ENCODE data around the gene MORC3.
A peak's percentile ranks its signal among the peaks of the same experiment; 100 is the strongest.
"Not testable (repeated sequence)": the region's sequence is repeated elsewhere in the genome, so short reads cannot be mapped to it uniquely, and the experiment has no call there.

The MORC3 gene

DNA sequence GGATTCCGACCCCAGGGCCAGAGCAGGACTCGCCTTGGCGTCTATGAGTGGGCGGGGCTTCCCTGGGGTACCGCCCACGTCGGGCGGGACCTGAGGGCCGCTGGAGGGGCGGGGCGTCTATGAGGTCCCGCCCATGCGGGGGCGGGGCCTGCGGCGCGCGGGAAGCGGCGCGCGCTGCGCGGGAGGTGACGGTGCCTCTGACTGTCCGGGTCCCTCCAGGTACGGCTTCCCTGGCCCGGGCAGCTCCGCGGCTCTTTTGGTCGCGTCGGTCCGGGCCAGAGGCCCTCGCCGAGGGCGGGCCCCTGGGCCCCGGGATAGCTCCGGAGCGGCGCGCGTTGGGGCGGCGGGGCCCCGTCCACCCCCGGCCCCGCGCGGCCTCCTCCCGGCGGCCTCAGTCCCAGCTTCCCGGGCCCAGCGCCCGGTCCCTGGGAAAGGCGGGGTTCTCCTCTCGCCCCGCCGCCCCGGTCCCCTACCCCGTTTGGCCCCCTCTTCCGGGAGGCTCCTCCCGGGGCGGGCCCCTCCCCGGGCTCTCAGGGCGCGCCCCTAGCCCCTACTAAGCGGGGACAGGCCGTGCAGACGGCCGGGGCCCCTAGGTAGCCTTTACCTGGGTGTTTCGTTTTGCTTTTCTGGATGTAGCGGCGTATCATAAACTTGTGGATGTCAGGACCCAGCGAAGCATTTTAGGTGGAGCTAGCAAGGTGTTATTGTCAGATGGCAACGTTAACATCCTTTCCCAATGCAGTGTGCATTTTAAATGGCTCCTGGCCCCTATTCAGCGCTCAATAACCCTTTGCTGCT is 65.4 kb downstream of the MORC3 start, which contains the start of gene CHAF1B:
Gene CHAF1B, plus strand, starts transcription at position 160 of the 798 bp plus-strand sequence. CDS start 745 bp downstream, outside the sequence.
- no peak for DNase-seq (ENCODE audit: low read depth, low spot score)

DNA sequence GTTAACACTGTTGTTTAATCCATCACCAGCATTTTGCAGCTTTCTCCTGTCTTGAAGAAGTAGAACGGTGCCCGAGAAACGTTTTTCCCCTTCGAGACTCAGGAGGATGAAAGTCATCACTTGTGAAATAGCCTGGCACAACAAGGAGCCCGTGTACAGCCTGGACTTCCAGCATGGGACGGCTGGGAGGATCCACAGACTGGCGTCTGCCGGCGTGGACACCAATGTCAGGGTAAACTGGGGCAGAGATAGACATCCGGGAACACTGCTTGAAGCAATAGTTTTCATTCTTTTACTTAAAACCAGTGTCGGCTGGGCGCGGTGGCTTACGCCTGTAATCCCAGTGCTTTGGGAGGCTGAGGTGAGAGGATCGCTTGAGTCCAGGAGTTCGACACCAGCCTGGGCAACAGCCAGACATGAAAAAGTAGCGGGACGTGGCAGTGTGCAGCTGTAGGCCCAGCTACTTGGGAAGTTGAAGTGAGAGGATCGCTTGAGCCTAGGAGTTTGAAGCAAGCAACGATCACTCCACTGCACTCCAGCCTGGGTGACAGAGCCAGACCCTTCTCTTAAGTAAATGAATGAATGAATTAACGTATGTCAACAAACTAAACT is 66.1 kb downstream of the MORC3 start:
- no peak for DNase-seq (ENCODE audit: low read depth, low spot score)

DNA sequence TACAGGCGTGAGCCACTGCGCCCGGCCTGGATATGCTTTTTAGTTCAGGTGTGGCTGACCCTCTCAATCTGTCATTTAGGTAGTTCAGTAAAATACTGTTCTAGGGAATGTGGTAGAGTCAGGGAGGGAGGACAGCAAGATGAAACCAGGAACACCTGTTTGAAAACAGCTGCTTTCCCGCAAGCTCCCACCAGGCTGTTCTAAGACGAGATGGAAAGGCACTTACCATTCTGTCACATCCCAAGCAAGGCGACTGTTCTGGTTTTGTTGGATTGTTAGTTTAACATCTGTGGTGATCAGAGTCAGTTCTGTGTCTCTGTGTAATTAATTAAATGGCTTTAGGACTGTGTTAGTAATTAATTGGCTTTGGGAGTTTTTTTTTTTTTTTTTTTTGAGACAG is 68.1 kb downstream of the MORC3 start:
- DNase-seq (ENCODE audit: low read depth, low spot score), result no peak

DNA sequence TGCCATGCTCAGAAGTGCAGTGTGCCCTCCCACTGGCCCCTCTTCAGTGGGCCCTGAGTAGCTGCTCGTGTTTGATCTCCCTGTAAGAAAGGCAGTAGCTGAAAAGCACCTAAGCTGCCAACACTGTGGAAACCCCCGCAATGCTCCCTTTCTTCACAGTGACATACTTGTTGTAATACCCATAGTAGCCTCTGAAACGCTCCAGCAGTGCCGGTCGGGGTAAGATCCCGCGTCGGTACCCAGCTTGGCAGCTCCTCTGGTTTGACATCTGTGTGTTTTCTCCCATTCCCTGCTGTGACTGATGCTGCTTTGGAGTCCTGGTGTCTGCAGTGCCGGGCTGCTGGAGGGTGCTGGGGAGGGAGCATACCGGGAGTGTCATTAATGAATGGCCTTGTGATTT is 68.8 kb downstream of the MORC3 start:
- no peak for DNase-seq (ENCODE audit: low read depth, low spot score)

DNA sequence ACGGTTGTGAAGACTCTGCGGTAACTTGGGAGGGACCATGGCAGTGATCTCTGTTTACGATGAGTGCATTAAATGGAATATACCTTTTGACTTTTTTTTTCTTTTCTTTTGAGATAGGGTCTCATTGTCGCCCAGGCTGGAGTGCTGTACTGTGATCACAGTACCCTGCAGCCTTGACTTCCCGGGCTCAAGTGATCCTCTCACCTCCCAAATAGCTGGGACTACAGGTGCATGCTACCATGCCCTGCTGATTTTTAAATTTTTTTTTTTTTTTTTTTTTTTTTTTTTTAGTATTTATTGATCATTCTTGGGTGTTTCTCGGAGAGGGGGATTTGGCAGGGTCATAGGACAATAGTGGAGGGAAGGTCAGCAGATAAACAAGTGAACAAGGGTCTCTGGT is 71.7 kb downstream of the MORC3 start:
- not testable (repeated sequence) for DNase-seq (ENCODE audit: low read depth, low spot score)

DNA sequence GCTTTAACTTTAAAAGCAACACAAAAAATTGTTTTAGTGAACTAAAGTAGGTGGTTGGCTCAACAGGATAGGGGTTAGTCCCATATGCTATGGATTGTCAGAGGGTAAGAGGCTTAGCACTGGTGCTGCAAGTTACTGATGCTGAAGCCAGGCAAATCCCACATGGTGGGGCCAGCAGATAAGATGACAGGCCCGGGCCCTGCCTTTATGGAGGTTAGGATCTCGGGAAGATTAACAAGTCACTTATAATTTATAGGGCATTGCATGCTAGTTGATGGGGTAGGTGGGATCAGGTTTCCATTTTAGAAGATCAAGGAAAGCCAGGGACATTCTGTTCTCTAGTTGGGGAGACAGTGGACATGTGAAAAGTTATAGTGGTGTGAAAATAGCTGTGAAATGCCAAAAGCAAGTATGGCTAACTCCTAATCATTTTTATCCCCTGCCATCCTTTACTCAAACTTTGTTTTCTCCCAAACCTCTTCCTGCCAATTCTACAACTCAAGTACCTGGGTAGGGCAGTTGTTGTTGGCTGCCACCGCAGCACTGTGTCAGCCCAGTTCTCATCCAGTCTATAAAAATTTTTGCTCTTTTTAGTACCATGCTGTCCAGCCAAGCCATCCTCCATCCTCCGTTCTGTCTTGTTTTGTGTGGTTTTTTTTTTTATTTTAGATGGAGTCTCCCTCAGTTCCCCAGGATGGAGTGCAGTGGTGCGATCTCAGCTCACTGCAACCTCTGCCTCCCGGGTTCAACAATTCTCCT is 75.5 kb downstream of the MORC3 start:
- DNase-seq (ENCODE audit: low read depth, low spot score), result no peak

DNA sequence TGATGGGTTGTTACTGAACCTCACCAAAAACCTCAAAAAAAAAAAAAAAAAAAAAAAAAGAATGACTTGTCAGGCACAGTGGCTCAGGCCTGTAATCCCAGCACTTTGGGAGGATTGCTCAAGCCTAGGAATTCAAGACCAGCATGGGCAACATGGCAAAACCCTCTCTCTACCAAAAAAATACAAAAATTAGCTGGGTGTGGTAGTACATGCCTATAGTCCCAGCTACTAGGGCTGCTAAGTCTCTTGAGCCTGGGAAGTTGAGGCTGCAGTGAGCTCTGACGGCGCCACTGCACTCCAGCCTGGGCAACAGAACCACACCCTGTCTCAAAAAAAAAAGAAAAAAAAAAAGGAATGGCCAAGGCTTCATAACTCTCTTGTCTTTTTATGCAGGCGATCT is 76.3 kb downstream of the MORC3 start:
- no peak for DNase-seq (ENCODE audit: low read depth, low spot score)

DNA sequence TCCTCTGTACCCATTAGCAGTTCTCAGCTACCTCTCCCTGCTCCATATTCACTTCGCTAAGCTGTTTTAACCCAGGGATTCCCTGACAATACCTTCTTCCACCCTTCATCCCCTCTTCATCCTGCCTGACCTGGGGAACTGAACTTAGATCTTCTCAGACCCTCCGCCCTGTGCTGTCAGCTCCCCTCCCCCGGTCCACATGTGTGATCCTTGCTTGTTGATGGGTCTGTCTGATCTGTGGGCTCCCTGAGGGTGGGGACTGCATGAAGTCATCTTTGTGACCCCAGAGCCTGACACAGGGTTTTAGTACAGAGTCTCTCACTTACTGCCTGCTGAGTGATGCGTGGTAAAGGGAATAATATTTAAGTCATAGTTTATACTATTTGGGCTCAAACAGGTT is 77.0 kb downstream of the MORC3 start:
- no peak for DNase-seq (ENCODE audit: low read depth, low spot score)

DNA sequence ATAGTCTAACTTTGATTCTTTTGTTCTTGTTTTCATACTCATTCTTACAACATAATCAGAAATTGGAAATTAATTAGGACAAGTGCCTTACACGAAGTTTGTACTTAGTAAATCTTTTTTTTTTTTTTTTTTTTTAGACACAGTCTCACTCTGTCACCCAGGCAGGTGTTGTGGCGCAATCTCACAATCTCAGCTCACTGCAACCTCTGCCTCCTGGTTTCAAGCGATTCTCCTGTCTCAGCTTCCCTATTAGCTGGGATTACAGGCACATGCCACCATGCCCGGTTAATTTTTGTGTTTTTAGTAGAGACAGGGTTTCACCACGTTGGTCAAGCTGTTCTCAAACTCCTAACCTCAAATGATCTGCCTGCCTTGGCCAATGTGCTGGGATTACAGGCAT is 77.6 kb downstream of the MORC3 start:
- DNase-seq (ENCODE audit: low read depth, low spot score), result no peak

DNA sequence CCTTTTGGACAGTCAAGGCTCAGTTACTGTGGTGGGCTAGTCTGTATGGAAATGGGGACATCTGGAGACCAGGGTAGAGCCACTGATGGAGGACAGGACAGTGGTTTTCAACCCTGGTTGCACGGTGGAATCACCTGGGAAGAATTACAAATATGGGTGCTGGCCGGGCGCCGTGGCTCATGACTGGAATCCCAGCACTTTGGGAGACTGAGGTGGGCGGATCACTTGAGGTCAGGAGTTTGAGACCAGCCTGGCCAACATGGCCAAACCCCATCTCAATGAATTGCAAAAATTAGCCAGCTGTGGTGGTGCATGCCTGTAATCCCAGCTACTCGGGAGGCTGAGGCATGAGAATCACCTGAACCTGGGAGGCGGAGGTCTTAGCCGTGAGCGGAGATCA is 79.7 kb downstream of the MORC3 start:
- not testable (repeated sequence) for DNase-seq (ENCODE audit: low read depth, low spot score)

DNA sequence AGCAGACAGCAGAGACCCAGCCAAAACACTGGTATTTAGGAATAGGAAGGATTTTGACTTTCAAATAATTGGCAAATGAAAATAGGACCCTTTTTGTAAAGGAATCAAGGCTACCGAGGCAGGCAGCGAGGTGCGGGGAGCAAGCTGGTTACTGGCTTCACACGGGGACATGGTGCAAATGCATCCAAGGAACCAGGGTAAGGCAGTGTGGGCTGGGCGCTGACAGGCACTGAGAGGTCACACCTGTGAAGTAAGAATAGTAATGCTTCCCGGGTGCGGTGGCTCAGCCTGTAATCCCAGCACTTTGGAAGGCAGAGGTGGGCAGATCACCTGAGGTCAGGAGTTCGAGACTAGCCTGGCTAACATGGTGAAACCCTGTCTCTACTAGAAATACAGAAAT is 80.7 kb downstream of the MORC3 start:
- no peak for DNase-seq (ENCODE audit: low read depth, low spot score)

DNA sequence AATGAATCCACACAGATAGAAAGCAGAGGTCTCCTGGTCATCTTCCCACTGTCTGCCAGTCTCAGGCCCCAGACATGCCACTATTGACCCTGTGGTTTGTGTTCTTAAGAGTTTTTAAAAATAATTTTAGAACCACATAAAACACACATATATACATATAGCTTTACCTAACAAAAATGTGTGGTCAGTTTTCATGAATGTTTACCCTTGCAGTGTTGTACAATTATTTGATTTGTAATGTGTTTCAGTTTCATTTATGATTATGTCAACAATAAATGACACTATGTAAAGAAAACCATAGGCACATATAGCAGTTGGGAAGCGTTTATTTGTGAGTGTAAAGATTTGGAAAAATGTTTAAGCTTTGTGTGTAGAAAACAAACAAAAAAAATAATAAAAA is 82.3 kb downstream of the MORC3 start:
- DNase-seq (ENCODE audit: low read depth, low spot score), result no peak

DNA sequence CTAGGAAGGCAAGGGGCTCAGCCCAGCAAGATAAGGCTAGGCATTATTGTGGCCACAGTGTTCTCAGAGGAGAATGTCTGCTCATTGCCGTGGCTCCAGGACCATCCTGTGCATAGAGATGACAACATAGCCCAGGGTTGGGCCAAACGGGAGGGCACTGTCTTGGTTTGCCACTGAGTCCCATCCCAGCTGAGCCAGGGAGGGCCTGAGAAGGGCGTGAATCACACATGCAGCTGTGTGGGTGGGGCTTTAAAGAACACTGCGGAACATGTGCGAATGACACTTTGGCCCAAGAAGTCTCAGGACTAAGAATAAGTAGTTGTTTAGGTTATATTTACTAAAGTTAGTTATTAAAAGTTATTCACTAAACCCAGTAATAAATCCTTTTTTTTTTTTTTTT is 83.7 kb downstream of the MORC3 start:
- no peak for DNase-seq (ENCODE audit: low read depth, low spot score)

DNA sequence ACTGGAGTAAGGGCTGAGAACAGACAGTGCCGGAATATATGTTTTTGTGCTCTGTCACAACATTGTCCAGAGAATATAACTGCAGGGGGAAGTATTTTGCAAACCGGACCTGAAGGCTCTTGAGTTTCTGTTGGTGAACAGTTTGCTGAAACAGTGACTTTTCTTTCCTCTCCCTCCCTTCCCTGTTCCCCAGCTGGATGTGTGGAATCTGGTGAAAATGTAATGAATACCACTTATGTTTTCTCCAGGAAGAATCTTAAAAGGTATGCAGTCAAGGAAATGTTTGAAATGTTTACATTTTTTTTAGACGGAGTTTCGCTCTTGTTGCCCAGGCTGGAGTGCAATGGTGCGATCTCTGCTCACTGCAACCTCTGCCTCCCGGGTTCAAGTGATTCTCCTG is 88.6 kb downstream of the MORC3 start:
- DNase-seq (ENCODE audit: low read depth, low spot score), result no peak

DNA sequence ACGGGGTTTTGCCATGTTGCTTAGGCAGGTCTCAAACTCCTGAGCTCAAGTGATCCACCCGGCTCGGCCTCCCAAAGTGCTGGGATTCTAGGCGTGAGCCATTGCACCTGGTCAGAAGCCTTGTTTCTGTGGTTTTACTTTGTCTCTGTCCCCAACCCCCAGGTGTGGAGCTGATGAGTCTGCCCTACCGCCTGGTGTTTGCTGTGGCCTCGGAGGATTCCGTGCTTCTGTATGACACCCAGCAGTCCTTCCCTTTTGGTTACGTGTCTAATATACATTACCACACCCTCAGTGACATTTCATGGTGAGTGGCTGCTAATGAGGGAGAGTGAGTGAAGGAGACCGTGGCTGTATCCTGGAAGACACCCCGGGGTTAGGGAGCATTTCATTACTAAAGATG is 91.3 kb downstream of the MORC3 start:
- DNase-seq (ENCODE audit: low read depth, low spot score), result no peak

DNA sequence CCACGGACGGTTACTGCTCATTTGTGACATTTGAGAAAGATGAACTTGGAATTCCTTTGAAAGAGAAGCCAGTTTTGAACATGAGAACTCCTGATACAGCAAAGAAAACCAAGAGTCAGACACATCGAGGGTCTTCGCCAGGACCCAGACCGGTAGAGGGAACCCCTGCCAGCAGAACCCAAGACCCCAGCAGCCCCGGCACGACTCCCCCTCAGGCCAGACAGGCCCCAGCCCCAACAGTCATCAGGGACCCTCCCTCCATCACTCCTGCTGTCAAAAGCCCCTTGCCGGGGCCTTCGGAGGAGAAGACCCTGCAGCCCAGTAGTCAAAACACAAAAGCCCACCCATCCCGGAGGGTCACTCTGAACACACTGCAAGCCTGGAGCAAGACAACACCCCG is 92.9 kb downstream of the MORC3 start:
- no peak for DNase-seq (ENCODE audit: low read depth, low spot score)

DNA sequence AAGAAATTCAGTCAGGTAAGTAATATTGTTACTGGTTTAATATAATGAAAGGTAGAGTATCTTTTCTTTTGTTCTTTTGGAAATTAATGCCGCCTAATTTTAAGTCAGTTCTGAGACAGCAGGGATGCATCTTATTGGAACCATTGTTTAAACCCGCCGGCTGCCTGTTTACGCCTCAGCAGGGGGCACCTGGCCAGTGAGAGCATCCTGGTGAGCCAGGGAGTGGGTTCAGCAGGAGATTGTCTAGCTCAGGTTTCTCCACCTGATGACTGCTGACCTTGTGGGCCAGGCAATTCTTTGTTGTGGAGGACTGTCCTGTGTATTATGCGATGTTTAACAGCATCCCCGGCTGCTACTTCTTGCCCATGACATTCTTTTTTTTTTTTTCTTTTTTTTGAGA is 95.4 kb downstream of the MORC3 start:
- DNase-seq (ENCODE audit: low read depth, low spot score), result no peak

DNA sequence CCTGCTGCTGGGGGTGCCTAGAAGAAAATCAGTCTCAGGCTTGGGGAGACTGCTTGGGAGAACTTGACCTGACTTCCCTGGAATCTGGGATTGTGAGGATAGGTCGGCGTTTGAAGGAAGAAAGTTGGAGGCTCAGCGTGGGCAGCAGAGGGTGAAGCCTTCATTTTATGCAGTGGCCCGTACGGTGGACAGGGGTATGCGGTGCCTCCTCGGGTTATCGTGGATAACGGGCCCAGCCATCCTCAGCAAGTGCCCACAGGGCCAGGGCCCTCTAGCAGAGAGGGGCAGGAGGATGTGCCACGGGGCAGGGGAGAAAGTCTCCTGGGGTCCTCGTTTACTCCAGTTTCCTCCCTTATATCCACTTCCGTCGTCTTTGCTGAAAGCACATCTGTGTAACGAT is 99.2 kb downstream of the MORC3 start:
- no peak for DNase-seq (ENCODE audit: low read depth, low spot score)

DNA sequence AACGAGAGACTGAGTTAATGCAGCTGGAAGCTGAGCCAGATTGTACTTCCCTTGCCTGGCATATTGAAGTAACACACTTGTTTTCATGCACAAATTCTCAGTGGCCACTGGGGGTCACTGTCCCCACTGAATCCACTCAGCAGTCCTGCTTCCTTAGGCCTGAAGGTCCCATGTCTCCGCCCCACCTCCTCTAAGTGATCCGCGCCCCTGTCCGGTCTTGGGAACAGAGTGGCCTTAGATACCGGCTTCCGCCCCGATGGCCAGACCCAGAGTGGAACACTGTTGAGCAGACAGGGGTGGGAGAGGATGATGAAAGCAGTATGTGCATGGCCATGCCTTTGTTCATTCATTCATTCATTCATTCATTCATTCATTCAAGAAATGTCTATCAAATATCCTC is 100.0 kb downstream of the MORC3 start:
- peak; percentile 63 for DNase-seq (ENCODE audit: low read depth, low spot score)

DNA sequence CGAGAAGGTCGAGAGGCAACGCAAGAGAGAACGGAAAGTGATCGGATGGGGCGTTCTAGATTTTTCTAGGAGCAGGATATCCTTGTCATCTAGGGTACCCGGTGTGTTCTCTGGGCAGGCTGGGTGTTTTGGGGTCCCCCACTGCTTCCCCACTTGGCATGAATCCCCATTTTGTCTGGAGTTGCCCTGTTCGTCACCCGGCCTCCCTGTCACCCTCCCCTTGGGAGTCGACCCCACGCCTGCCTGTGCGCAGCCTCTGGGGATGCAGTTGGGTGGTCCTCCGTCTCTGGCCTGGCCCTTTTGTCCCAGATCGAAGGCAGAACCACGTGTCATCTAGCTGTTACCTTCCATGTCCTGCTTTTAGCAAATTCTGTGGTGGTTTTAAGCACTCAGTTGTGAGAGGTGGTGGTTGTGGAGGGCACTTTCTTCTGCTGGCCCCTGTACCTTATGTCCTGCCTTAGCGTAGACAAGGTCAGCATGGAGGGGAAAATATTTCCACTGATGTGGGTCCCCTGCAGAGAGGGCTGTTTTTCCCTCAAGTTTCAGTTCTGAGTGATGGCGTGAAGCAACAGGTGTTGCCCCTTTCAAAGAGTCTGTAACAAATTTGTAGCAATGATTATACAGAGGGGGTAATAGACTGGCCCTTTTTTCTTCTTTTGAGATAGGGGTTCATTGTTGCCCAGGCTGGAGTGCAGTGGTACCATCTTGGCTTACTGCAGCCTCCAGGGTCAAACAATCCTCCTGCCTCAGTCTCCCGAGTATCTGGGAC is 100.8 kb downstream of the MORC3 start:
- DNase-seq (ENCODE audit: low read depth, low spot score), result no peak

DNA sequence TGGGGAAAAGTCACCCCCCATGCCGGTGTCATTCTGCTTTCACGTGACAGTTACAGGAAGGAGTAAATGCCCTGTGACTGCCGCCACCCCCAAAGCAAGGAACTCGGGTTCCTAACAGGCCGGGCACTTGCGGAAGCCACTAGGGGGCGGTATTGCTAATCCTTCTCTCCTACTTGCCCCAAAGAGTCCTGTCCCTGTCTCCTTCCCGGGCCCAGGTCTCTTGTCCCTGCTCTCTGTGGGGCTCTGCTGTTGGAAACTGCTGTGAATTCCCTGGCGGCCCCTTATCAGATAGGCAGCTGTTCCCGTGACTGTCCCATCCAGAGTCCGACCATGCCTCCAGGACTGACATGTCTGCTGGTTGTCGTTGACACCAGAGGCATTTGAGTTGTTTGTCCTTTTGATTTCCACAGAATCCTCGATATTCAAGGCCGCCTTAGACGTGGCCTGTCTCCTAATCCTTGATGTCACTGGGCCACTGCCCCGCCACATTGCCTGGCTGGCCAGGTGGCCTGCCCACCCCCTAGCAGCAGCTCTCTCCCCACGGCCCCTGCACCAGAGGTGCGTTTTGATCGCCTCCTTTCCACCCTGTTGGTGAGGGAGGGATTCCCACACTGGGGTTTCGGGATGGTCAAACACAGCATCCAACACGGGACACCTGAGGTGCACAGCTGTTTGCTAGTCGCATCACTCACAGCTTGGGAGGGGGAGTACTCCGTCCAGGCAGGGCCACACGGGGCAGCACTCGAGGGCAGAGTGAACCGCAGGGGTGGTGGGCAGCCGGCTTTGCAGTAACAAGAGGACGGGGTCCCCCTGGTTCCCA is 102.5 kb downstream of the MORC3 start:
- peak; percentile 70 for DNase-seq (ENCODE audit: low read depth, low spot score)
